Heart left ventricle (tissue), 13 donors: ENCODE data around the gene FGD4.

ENCODE experiments used
- POLR2A ChIP-seq, 2 donors: fragments of 450-650 bp; IDR thresholded peaks; one replicate each; pipeline ENCODE4 v1.6.1; 2017; ENCODE audit warnings: antibody characterized with exemption in 2 of 2, mild to moderate bottlenecking in 2 of 2, moderate library complexity in 2 of 2
- TF ChIP-seq, protein P1 (sequence below), 12 donors: fragments of 200-600 bp; sonication (generic) in 4 of 12; IDR thresholded peaks; one replicate each; pipeline versions ENCODE4 v1.5.0 to v1.8.0; 2018 to 2022; ENCODE audit warnings: antibody characterized with exemption in 12 of 12, mild to moderate bottlenecking in 5 of 12
- donor health status: ischemic (EF 13 %, LVEDD 7.1; RV severe dilation, severe dysfunction).
- donor health status: DM: no; HTN: yes; CAD: no.
- donor health status: DM: no; HTN: no; CAD: no.
- donor health status: ischemic (EF 25% LVEDD 6.9; RV normal size, moderate dysfunction).
- donor health status: ischemic (EF 25% LVEDD 5.7; RV mildly dilated, moderate dysfunction).
- donor health status: ischemic (EF 35%, LVEDD 5.7; RV mildly dilated, moderate dysfunction).
- donor health status: nonischemic (EF 11% LVEDD 7.7; RV severe dilation, severe dysfunction).
- donor health status: DM: yes; HTN: yes; CAD: no.
- donor health status: PGD.
- donor health status: ischemic (EF 29% LVEDD 5.4; RV normal size, mild dysfunction).
- donor health status: nonischemic (EF 23%, LVEDD 6.1; RV moderate dilation, normal function).

GRCh38 chr12:32501835-32502333 lies 102.5 kb downstream of the FGD4 start:
- TF ChIP-seq, protein P1, sequence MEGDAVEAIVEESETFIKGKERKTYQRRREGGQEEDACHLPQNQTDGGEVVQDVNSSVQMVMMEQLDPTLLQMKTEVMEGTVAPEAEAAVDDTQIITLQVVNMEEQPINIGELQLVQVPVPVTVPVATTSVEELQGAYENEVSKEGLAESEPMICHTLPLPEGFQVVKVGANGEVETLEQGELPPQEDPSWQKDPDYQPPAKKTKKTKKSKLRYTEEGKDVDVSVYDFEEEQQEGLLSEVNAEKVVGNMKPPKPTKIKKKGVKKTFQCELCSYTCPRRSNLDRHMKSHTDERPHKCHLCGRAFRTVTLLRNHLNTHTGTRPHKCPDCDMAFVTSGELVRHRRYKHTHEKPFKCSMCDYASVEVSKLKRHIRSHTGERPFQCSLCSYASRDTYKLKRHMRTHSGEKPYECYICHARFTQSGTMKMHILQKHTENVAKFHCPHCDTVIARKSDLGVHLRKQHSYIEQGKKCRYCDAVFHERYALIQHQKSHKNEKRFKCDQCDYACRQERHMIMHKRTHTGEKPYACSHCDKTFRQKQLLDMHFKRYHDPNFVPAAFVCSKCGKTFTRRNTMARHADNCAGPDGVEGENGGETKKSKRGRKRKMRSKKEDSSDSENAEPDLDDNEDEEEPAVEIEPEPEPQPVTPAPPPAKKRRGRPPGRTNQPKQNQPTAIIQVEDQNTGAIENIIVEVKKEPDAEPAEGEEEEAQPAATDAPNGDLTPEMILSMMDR (IDR thresholded peaks at IDR 0.05) = no peak
- no peak for TF ChIP-seq POLR2A (IDR thresholded peaks at IDR 0.05)
